Measurements from ENCODE around the gene SEPHS2.

DNA sequence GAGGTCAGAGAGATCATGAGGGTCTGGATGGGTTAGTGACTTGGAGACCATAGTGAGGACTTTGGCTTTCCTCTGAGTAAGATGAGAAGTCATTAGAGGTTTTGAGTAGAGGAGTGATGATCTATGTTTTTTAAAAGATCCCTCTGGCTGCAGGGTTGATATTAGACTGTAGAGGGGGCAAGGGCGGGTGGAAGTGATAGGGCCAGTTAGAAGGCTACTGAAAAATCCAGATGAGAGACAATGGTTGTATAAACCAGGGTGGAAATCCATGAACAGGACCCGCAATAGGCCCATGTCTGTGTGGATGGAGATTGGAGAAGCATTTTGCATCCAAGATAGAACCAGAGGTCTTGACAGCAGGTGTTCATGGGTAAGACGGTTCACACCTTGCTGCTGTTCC, 36.7 kb upstream of the SEPHS2 start:
- TF ChIP-seq CTCF (conservative IDR thresholded peaks at IDR 0.05; ENCODE audit: low read depth in 2 of 2) (peak; percentile 27 to 45), EZH2phosphoT487 (IDR thresholded peaks at IDR 0.05; ENCODE audit: unreplicated experiment) (no peak), POLR2AphosphoS5 (IDR thresholded peaks at IDR 0.05; ENCODE audit: low read depth) (no peak), ZNF462 (CRISPR knock-in tag; IDR thresholded peaks at IDR 0.05) (no peak)
- TF ChIP-seq, protein P1, sequence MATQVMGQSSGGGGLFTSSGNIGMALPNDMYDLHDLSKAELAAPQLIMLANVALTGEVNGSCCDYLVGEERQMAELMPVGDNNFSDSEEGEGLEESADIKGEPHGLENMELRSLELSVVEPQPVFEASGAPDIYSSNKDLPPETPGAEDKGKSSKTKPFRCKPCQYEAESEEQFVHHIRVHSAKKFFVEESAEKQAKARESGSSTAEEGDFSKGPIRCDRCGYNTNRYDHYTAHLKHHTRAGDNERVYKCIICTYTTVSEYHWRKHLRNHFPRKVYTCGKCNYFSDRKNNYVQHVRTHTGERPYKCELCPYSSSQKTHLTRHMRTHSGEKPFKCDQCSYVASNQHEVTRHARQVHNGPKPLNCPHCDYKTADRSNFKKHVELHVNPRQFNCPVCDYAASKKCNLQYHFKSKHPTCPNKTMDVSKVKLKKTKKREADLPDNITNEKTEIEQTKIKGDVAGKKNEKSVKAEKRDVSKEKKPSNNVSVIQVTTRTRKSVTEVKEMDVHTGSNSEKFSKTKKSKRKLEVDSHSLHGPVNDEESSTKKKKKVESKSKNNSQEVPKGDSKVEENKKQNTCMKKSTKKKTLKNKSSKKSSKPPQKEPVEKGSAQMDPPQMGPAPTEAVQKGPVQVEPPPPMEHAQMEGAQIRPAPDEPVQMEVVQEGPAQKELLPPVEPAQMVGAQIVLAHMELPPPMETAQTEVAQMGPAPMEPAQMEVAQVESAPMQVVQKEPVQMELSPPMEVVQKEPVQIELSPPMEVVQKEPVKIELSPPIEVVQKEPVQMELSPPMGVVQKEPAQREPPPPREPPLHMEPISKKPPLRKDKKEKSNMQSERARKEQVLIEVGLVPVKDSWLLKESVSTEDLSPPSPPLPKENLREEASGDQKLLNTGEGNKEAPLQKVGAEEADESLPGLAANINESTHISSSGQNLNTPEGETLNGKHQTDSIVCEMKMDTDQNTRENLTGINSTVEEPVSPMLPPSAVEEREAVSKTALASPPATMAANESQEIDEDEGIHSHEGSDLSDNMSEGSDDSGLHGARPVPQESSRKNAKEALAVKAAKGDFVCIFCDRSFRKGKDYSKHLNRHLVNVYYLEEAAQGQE (IDR thresholded peaks at IDR 0.05; ENCODE audit: unreplicated experiment), result no peak
